Loucy (cell line): ENCODE measurements around the gene MYO10.

Source experiments
- H2AFZ ChIP-seq: fragments of 200-600 bp; sonication (generic); 2 replicates; pipeline ENCODE4 v1.6.0; 2016; ENCODE audit warnings: antibody characterized with exemption, mild to moderate bottlenecking, low read length, moderate library complexity
- H3F3A ChIP-seq: fragments of 200-600 bp; 2 replicates; pipeline ENCODE4 v1.6.0; 2016; ENCODE audit warnings: antibody characterized with exemption, low read depth, mild to moderate bottlenecking
- H3K27me3 ChIP-seq: fragments of 200-600 bp; sonication (generic); 2 replicates; pipeline ENCODE4 v1.6.1; 2014; ENCODE audit warnings: low read length, mild to moderate bottlenecking; ENCODE audit not compliant: insufficient read depth, poor library complexity, severe bottlenecking
- H3K36me3 ChIP-seq: fragments of 200-600 bp; sonication (generic); 2 replicates; pipeline ENCODE4 v1.6.1; 2016; ENCODE audit warnings: low read length; ENCODE audit not compliant: insufficient read depth
- H3K4me1 ChIP-seq: fragments of 200-600 bp; sonication (generic); 2 replicates; pipeline ENCODE4 v1.5.1; 2014; ENCODE audit warnings: low read length, mild to moderate bottlenecking; ENCODE audit not compliant: insufficient read depth, poor library complexity, severe bottlenecking
- H3K4me2 ChIP-seq: fragments of 200-600 bp; sonication (generic); 2 replicates; pipeline ENCODE4 v1.6.0; 2014; ENCODE audit warnings: antibody characterized with exemption, low read length, low read depth, mild to moderate bottlenecking; ENCODE audit not compliant: poor library complexity, severe bottlenecking
- H3K4me3 ChIP-seq: fragments of 200-600 bp; sonication (generic); 2 replicates; pipeline ENCODE4 v1.5.1; 2014; ENCODE audit warnings: low read length, mild to moderate bottlenecking, mixed read lengths; ENCODE audit not compliant: poor library complexity, severe bottlenecking
- H3K79me2 ChIP-seq: fragments of 200-600 bp; sonication (generic); 2 replicates; pipeline ENCODE4 v1.6.1; 2014; ENCODE audit warnings: low read length; ENCODE audit not compliant: insufficient read depth
- H3K9ac ChIP-seq: fragments of 200-600 bp; sonication (generic); 2 replicates; pipeline ENCODE4 v1.6.0; 2014; ENCODE audit warnings: mild to moderate bottlenecking, low read depth, low read length, moderate library complexity; ENCODE audit not compliant: poor library complexity, severe bottlenecking
- H3K9me2 ChIP-seq: fragments of 200-600 bp; sonication (generic); replicated peaks from 2 replicates; pipeline ENCODE4 v1.6.1; 2016; ENCODE audit warnings: low read depth, low read length, mixed read lengths
- H3K9me3 ChIP-seq: fragments of 200-600 bp; sonication (generic); 2 replicates; pipeline ENCODE4 v1.6.1; 2014; ENCODE audit warnings: mild to moderate bottlenecking, antibody characterized with exemption, low read length, low read depth; ENCODE audit not compliant: insufficient read depth
- H4K20me1 ChIP-seq: fragments of 200-600 bp; sonication (generic); 2 replicates; pipeline ENCODE4 v1.6.0; 2014; ENCODE audit warnings: antibody characterized with exemption, low read length, mild to moderate bottlenecking; ENCODE audit not compliant: insufficient read depth, poor library complexity, severe bottlenecking
- CTCF ChIP-seq: fragments of 200-600 bp; sonication (generic); conservative IDR thresholded peaks from 2 replicates; pipeline ENCODE4 v1.5.1; 2014; ENCODE audit warnings: mild to moderate bottlenecking, antibody characterized with exemption, low read length
- EZH2phosphoT487 ChIP-seq: fragments of 200-600 bp; IDR thresholded peaks from 2 replicates; pipeline ENCODE4 v1.6.1; 2018; ENCODE audit warnings: antibody characterized with exemption, mild to moderate bottlenecking, moderate library complexity, borderline replicate concordance

The MYO10 gene

GRCh38 chr5:16784843-16785791 is 151.0 kb downstream of the MYO10 start:
- H3K9me3 ChIP-seq, result no peaks in the 10 kb centered on the region
- H2AFZ ChIP-seq, result no peak overlapping the region
- H3K4me1 ChIP-seq, result no peaks in the 10 kb centered on the region
- H3F3A ChIP-seq, result no peaks in the 10 kb centered on the region
- no peaks in the 10 kb centered on the region for H3K27me3 ChIP-seq
- H3K4me2 ChIP-seq, result no peak overlapping the region
- no peak overlapping the region for H3K4me3 ChIP-seq
- H3K9ac ChIP-seq, result no peak overlapping the region
- no peaks in the 10 kb centered on the region for H3K9me2 ChIP-seq
- no peak for TF ChIP-seq CTCF
- TF ChIP-seq EZH2phosphoT487, result no peak
- H3K36me3 ChIP-seq, result no peaks in the 10 kb centered on the region
- H4K20me1 ChIP-seq, result no peaks in the 10 kb centered on the region
- H3K79me2 ChIP-seq, result no peaks in the 10 kb centered on the region

GRCh38 chr5:16784088-16784487 is 152.0 kb downstream of the MYO10 start:
- H3K9ac ChIP-seq, result no peak overlapping the region
- H3K4me3 ChIP-seq, result no peak overlapping the region
- no peaks in the 10 kb centered on the region for H3K79me2 ChIP-seq
- no peaks in the 10 kb centered on the region for H3F3A ChIP-seq
- no peaks in the 10 kb centered on the region for H3K9me3 ChIP-seq
- TF ChIP-seq EZH2phosphoT487 (no peak), CTCF (no peak)
- no peaks in the 10 kb centered on the region for H3K4me1 ChIP-seq
- H3K36me3 ChIP-seq, result no peaks in the 10 kb centered on the region
- H4K20me1 ChIP-seq, result no peaks in the 10 kb centered on the region
- no peak overlapping the region for H3K4me2 ChIP-seq
- H3K9me2 ChIP-seq, result no peaks in the 10 kb centered on the region
- no peak overlapping the region for H2AFZ ChIP-seq
- H3K27me3 ChIP-seq, result no peaks in the 10 kb centered on the region

- Histone ChIP-seq H3K9me3 (no peaks in the 10 kb centered on the region), H3K4me1 (no peaks in the 10 kb centered on the region), H3K9ac (no peak overlapping the region), H3K36me3 (no peaks in the 10 kb centered on the region), H3K4me3 (no peak overlapping the region), H2AFZ (no peak overlapping the region), H3K79me2 (no peaks in the 10 kb centered on the region), H3K9me2 (no peaks in the 10 kb centered on the region), H3K4me2 (no peak overlapping the region), H3F3A (no peaks in the 10 kb centered on the region), H3K27me3 (no peaks in the 10 kb centered on the region), H4K20me1 (no peaks in the 10 kb centered on the region)
- TF ChIP-seq CTCF (no peak), EZH2phosphoT487 (no peak)
These were observed 154.1 kb downstream of the MYO10 start for GRCh38 chr5:16781828-16782626.
